Amniotic epithelial cell (primary cell): ENCODE results near the gene WTAP.
"Not testable (repeated sequence)": the region's sequence is repeated elsewhere in the genome, so short reads cannot be mapped to it uniquely, and the experiment has no call there.

Source experiments
- DNase-seq: peaks from one replicate; pipeline ENCODE4 v3.0.0-alpha.2; 2010; ENCODE audit warnings: low read depth

The WTAP gene

DNA sequence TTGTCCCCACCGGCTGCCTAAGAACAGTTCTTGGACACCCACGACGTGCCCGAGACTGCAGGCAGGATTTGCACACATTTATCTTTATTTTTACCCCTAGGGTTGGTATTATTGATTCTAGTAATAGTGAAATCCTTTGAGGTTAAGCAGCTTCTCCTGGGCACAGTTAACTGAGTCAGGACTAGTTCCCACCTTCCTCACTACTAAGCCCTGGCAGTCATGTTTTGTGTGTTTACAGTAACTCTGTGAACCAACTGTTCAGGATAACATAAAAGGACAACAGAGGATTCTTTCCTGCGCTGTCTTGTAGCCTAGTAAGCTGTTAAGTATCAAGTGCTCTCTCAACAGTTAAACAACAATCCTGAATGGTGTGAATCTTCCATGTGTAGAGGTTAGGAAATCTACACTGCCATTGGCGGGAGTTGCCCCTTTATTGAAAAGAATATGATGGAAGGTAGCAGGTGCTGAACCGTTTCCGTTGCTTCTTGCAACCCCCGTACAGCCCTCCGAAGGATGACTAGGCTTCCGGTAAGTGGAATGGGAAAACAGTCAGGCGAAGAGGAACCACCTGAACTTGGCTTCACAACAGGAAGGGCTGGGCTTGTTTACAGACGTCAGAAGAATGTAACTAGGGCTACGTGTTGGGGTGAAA, 33.3 kb upstream of the WTAP start:
- DNase-seq, result peak; percentile 62

DNA sequence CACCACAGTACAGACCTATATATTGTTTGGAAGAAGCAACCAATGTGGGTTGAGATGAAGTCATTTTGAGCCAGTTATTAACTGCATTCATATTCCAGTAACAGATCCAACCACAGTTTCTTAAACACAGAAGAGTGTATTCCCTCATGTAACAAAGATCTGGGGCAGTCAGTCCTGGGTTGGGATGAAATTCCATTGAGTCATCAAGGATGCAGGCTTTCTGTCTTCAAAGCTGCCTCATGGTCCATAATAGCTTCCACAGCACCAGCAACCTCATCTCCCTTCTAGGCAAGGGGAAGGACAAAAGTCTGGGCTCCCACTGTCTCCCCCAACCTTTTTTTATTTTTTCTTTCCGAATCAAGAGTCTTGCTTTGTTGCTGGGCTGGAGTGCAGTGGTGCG, 31.3 kb upstream of the WTAP start:
- peak; percentile 76 for DNase-seq

DNA sequence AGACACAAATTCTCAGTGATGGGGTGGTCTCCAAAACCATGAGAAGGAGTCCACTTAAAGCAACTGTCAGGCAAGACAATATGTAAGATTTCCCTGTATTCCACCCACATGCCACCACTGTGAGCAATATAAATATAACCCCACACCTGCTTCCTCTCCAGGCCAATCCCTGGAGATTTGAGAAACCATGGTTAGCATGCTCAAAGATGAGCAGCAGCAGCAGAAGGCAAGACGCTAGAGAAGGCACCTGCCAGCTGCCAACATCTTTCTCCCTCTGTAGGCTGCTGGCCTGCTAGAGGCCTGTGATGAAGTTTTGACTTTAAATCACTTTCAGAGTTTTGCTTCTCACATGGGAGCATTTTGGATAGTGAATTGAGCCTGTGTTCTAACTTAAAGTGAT, 26.3 kb upstream of the WTAP start:
- no peak for DNase-seq

DNA sequence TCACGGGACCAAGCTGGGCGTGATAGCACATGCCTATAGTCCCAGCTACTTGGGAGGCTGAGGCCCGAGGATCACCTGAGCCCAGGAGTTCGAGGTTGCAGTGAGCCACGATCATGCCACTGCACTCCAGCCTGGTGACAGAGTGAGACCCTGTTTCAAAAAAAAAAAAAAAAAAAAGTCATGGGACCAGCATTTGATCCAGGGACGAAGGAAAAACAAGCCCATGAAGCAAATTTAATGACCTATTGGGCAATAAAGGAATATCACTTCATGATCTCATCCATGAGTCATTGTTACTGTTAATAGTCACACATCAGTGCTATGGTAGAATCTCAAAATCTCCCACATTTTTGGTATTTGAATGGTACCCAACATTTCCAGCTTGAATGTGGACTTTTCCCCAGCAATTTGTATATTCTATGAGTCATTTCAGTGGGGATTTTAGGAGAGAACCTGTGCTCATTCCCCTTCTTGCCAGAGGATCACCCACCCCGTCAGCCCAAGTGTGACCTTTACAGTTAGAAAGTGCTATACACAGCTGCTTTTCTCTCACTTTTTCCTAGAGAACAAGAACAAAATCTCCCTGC, 25.8 kb upstream of the WTAP start:
- DNase-seq, result peak; percentile 90

DNA sequence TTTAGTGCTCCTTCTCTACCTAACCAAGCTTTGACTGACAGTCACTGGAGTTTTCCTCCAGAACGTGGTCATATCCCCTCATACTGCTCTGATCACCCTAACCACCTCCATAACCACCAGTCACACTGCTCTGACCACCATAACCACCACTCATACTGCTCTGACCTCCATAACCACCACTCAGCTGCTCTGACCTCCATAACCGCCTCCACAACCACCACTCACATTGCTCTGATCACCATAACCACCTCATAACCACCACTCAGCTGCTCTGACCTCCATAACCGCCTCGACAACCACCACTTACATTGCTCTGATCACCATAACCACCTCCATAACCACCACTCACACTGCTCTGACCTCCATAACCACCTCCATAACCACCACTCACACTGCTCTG, 16.7 kb upstream of the WTAP start:
- DNase-seq, result not testable (repeated sequence)

DNA sequence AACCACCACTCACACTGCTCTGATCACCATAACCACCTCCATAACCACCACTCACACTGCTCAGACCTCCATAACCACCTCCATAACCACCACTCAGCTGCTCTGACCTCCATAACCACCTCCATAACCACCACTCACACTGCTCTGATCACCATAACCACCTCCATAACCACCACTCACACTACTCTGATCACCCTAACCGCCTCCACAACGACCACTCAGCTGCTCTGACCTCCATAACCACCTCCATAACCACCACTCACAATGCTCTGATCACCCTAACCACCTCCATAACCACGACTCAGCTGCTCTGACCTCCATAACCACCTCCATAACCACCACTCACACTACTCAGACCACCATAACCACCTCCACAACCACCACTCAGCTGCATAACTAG, 14.9 kb upstream of the WTAP start:
- not testable (repeated sequence) for DNase-seq

DNA sequence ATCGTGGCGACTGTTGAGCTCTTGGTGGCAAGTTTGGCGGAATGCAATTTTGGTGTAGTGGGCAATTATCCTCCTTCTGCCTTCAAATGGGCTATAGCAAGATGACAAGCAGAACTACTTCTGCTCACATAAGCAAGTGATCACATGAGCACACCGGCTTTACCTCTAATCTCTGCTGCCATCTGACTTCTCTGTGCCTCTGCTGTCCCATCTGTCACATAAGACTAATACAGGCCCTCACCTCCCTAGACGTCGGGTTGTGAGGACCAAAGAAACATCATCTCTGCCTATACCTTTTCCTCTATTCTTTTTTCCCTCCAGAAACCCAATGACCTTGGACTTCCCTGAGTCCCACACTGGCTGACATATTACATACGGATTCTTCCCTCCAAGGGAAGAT, 13.3 kb upstream of the WTAP start:
- DNase-seq, result no peak

DNA sequence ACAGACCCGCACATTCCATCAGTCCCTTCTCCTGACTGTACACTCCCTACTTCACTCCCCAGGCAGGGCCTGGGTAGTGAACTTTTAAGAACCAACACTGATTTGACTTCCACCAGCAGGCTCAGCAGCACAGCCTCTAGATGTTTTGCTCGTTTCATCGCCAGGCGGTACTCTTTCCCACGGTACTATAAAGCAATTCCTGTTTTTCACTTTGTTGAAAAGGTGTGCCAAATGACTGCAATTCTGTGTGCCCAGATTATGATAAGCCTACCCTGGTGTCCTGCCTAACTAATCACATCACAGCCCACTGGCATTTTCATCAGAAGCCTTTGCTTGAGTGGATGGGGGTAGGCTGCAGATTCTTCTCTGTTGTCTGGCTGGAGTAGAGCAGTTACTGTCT, 12.9 kb upstream of the WTAP start:
- no peak for DNase-seq

DNA sequence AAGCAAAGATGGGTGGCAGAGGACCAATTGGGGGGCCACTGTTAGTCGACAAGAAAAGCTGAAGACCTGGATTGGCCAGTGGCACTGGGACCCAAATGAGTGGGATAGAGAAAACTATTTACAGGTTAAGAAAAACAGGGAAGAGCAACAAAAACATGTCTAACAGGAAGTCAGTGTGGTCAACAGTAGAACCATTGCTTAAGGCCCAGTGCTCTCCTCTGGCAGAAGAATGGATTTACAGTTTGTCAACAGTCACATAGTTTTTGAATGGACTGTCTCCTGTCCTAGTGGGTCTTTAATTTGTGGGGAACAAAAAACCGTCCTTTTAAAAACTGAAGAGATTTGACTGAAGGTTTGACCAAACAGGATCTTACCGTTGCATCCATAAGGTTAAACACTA, 12.1 kb upstream of the WTAP start:
- DNase-seq, result no peak

DNA sequence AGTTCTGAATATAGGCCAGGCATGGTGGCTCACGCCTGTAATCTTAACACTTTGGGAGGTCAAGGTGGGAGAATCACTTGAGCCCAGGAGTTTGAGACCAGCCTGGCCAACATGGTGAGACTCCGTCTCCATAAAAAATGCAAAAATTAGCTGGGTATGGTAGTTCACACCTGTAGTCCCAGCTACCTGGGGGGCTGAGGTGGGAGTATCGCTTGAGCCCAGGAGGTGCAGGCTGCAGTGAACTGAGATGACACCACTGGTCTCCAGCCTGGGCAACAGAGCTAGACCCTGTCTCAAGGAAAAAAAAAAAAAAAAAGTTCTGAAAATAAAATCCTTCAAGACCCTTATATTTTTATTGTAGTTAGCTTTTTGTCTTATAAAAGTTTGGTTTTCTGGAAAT, 11.7 kb upstream of the WTAP start:
- DNase-seq, result no peak

DNA sequence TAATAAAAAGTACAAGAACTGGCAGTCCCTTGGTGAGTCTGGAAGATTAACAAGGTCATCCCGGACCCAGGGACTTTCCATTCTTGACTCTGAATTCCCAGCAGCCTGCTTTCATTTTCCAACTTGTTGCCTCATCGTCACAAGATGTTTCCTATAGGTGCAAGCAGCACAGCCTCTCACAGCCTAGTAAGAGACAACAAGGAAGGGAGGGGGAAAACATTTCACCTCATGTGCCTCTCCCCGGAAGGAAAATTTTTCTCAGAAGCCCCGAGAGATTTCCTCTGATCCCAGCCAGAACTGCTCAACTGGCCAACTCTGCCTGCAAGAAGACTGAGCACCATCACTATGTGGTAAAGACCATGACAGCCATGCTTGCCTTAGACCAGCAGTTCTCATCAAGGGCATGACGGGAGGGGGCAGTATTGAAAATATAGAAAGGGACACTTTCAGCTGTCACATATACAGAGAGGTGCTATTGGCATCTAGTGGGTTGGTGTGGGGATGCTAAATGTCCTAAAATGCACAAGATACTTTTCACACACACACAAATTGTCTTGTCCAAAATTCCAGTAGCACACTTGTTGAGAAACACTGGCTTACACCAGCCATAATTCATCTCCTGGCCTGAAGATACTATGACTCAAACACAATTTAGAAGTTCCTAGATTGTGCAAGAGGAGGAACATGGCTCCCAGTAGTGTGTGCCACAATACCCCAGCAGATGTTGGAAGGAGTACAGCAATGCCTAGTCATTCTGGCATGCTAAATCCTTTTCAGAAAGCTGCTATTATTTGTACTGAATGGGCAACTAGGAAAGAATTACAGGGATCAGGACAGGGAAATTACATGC, 10.8 kb upstream of the WTAP start:
- DNase-seq, result peak; percentile 99

DNA sequence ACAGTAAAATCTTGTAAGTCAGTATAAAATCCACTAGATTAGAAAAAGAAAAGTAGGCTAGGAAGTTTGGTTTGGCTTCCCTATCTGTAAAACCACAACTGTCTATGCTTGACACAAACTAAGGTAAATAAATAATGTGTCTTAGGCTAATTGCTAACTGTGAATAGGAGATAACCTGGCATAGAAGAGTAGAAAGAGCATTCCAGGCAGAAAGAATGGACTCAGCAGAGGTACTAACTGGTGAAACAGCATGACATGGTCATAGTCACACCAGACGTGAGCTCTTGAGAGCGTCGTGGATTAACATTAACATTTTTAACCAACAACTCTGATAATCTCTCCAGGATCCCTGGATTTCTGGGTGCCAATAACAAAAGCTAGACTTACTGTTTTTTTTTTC, 8.7 kb upstream of the WTAP start:
- DNase-seq, result no peak

DNA sequence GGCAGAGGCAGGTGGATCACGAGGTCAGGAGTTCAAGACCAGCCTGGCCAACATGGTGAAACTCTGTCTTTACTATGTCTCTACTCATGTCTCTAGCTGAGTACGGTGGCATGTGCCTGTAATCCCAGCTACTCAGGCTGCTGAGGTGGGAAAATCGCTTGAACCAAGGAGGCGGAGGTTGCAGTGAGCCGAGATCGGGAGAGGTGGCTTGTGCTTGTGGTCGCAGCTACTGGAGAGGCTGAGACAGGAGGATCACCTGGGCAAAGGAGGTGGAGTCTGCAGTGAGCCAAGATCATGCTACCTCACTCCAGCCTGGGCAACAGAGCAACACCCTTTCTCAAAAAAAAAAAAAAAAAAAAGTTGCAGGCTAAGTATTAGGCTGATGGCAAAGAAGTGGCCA, 8.0 kb upstream of the WTAP start:
- no peak for DNase-seq

DNA sequence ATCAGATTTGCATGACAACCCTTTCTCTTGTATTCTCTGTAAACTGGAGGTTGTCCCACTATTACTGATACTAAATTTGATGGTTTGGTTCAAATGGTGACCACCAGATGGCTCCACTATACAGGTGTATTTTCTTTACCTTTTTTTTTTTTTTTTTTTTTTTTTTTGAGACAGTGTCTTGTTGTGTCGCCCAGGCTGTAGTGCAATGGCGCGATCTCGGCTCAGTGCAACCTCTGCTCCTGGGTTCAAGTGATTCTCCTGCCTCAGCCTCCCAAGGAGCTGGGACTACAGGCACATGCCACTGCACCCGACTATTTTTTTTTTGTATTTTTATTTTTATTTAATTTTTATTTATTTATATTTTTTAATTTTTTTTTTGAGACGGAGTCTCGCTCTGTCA, 6.6 kb upstream of the WTAP start:
- DNase-seq, result no peak

DNA sequence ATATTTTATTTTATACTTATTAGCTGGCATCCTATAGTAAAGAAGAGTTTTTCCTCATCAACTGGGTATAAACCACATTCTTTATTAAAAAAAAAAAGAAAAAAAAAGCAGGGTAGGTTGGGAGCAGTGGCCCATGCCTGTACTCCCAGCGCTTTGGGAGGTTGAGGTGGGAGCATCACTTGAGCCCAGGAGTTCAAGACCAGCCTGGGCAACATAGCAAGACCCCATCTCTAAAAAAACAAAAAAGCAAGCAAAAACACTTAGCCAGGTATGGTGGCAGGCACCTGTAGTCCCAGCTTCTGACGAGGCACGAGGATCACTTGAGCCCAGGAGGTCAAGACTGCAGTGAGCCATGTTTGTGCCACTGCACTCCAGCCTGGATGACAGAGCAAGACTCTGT, 5.3 kb upstream of the WTAP start:
- DNase-seq, result not testable (repeated sequence)

DNA sequence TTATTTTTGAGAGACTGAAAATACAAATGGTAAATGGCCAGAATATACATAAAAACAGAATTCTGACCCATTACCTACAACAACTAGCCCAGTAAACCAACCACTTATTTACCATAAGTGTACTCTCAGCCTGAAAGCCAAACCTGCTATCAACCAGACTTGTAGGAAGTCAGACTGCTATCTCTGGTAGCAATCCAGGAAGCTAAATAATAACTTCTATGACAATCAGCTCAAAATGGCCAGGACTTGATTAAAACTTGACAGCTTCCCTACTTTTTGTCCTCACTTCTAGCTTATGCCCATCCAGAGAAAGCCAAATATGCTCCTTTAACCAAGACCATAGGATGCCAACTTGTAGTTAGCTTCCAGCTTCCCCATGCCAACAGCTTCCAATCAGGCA, 4.7 kb upstream of the WTAP start:
- no peak for DNase-seq

DNA sequence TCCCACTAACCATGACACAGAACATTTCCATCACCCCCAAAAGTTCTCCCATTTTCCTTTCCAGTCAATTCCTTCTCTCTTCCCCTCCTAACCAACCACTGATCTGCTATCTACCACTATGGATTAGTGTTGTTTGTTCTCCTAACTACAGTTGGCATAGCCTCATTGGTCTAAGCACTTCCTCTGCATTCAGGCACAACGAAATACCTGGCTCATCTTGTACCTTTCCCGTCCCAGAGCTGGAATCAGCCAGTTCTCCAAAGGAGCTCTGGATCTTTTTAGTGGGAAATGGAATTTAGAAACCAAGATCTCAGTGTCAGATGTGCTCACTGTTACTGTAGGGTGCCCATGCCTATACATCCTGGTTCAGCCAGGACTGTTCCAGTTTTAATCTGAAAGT, 4.0 kb upstream of the WTAP start:
- DNase-seq, result no peak

DNA sequence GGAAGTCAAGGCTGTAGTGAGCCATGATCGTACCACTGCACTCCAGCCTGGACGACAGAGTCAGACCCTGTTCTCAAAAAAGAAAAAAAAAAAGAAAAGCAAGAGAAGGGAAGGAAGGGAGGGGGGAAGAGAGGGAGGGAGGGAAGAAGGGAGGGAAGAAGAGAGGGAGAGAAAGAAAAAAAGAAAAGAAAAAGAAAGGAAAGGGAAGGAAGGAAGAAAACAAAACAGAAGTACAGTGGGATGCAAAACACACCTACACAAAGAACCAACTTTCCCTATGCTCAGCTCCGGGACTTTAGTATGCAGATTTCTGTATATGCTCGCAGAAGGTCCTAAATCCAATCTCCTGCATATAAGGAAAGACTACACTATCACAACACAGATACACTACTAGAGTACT, 2.5 kb upstream of the WTAP start:
- no peak for DNase-seq

DNA sequence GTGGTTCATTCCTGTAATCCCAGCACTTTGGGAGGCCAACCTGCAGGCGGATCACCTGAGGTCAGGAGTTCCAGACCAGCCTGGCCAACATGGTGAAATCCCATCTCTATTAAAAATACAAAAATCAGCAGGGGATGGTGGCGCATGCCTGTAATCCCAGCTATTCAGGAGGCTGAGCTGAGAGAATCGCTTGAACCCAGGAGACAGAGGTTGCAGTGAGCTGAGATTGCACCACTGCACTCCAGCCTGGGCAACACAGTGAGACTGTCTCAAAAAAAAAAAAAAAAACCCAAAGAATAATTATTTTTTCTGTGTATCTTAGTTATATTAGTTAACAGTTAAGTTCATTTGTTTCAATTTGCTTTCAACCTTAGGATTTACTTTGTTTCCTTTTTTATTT, 2.1 kb upstream of the WTAP start:
- DNase-seq, result not testable (repeated sequence)

DNA sequence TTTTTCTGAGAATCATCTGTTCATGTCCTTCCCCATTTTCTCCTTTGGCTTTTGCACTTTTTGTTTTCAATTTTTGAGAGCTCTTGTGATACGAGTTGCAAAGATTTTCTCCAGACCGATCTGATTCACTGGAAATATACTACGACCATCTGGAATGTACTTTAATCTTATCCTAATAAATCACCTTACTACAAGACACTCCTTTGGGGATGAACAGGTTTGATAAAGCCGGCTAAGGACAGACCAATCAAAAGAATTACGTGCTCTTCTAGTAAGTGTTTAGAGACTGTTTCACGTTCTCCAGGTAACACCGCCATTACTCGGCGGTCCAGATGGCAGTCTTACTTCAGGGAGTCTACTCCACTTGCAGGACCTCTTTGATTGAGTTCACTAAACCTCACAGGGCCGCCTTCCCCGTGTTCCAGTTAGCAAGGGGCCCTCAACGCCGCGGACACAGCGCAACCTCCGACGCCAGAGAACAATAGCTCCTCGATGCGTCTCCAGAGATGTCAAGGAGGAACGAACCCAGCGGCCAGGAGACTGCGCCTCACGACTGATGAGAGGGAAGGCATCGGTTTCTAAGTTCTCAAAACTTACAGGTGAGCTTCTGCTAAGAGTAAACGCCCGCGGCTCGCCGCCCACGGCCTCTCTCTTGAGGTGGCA, 920 bp upstream of the WTAP start:
- DNase-seq, result peak; percentile 25

DNA sequence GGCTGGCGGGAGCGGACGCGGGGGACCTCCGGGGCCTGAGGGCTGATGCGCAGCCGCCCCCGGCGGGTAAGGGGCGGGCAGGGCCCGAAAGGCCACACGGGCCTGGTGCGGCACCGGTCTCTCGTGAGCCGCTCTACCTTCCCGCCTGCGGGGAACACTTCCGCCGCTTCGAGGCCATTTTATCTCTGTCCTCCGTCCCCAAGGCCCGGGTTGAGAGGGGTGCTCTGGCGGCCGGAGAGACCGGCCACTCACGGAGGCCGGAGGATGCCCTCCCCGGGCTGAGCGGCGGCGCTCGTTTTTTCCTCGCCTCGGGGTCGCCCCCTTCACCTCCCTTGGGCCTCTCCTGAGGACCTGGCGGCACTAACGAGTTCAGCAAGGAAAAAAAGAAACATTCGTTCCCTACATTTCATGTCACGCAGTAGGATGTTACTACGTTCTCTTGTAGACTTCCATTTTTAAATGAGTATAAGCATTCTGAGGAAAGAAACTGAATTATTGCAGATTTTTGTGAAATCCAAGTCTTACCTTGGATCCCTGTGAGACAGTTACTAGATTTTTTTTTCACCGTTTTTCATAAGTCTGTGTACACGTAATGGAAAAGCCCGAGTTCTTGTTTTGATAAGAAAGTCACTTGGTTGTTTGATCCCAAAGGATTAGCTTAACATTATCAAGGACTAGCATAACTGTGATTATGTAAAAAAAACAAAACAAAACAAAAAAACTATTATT, 575 bp downstream of the WTAP start:
- DNase-seq, result peak; percentile 30

DNA sequence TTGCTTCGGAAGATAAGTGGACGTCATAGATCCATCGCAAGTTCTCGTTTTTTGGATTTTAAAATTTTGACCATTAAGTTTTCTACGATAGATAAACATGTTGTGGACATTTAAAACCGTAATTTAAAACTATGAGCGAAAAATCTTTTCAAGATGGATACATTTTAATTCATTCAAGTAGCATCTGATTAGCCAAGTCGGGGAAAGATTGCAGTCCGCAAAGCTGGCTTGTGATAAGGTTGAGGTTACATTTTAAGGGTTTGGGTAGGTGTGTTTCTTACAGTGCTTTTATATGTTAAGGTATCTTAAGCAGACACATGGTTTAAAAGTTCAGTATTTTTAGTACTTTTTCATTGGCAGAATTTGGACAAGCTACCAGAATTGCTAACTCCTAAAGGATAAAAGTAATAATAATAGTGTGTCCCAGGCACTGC, 1.2 kb downstream of the WTAP start:
- no peak for DNase-seq
